ENCODE measurements around the gene MPPED1. TPM values are rescaled to one million over a fixed set of nuclear protein-coding genes. Genes with fewer than 3 reads are reported as not detected.

MPPED1 gene
- total RNA-seq, 1 donor from 2014 or later, result 0.18 TPM

DNA sequence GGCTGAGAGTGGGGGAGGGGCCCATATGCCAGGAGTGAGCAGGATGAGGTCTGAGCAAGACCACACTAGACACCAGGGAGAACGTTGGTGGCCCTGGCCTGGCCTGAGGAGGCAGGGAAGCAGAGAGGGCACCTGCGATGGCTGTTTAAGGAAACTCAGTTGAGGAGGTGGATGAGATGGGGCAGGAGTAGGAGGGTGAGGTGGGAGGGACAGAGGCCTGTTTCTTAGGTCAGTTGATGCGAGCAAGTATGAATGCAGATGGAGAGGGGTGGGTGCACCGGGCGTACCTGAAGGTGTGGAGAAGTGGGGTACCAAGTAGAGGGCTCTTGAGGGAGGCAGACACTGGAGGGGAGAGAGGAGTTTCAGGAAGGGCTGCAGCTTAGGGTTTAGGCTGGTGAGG is 10.6 kb upstream of the MPPED1 start:
- H3K27me3 Mint-ChIP-seq (ENCODE audit: unreplicated experiment), result peaks cover 8% of the 10 kb centered on the region
- TF ChIP-seq, protein P1, sequence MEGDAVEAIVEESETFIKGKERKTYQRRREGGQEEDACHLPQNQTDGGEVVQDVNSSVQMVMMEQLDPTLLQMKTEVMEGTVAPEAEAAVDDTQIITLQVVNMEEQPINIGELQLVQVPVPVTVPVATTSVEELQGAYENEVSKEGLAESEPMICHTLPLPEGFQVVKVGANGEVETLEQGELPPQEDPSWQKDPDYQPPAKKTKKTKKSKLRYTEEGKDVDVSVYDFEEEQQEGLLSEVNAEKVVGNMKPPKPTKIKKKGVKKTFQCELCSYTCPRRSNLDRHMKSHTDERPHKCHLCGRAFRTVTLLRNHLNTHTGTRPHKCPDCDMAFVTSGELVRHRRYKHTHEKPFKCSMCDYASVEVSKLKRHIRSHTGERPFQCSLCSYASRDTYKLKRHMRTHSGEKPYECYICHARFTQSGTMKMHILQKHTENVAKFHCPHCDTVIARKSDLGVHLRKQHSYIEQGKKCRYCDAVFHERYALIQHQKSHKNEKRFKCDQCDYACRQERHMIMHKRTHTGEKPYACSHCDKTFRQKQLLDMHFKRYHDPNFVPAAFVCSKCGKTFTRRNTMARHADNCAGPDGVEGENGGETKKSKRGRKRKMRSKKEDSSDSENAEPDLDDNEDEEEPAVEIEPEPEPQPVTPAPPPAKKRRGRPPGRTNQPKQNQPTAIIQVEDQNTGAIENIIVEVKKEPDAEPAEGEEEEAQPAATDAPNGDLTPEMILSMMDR (IDR thresholded peaks at IDR 0.05; ENCODE audit: unreplicated experiment), result no peak
- H3K4me1 Mint-ChIP-seq (ENCODE audit: unreplicated experiment), result peaks cover 5% of the 10 kb centered on the region
- no peaks in the 10 kb centered on the region for H3K9me3 Mint-ChIP-seq (ENCODE audit: unreplicated experiment)
- no peak overlapping the region for H3K27ac Mint-ChIP-seq (ENCODE audit: unreplicated experiment)
- no peak overlapping the region for H3K4me3 Mint-ChIP-seq (ENCODE audit: unreplicated experiment)
- DNase-seq (ENCODE audit: low spot score), result no peak
- H3K36me3 Mint-ChIP-seq (ENCODE audit: low read depth, unreplicated experiment), result no peaks in the 10 kb centered on the region

DNA sequence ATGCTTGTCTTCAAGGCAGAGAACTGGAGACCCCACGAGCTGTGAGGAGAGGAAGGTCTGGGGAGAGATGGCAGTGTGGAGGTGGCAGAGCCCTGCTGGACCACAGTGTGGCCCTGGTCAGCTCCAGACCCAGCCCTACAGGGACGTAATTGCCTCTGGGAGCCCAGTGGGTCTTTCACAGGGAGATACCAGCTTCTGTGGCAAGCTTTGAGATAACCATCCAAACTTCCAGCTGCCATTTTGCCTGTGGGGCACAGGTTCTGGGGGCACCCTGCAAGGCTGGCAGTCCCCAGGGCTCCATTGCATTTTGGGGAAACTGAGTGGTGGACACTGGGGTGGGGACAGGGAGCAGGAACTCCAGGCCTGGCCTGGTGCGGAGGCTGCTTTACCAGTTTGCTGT is 10.2 kb upstream of the MPPED1 start:
- Mint-ChIP-seq H3K9me3 (ENCODE audit: unreplicated experiment) (no peaks in the 10 kb centered on the region), H3K4me3 (ENCODE audit: unreplicated experiment) (no peak overlapping the region), H3K27me3 (ENCODE audit: unreplicated experiment) (peaks cover 10% of the 10 kb centered on the region), H3K27ac (ENCODE audit: unreplicated experiment) (no peak overlapping the region), H3K36me3 (ENCODE audit: low read depth, unreplicated experiment) (no peaks in the 10 kb centered on the region), H3K4me1 (ENCODE audit: unreplicated experiment) (peaks cover 5% of the 10 kb centered on the region)
- TF ChIP-seq, protein P1 (IDR thresholded peaks at IDR 0.05; ENCODE audit: unreplicated experiment), result no peak
- no peak for DNase-seq (ENCODE audit: low spot score)

DNA sequence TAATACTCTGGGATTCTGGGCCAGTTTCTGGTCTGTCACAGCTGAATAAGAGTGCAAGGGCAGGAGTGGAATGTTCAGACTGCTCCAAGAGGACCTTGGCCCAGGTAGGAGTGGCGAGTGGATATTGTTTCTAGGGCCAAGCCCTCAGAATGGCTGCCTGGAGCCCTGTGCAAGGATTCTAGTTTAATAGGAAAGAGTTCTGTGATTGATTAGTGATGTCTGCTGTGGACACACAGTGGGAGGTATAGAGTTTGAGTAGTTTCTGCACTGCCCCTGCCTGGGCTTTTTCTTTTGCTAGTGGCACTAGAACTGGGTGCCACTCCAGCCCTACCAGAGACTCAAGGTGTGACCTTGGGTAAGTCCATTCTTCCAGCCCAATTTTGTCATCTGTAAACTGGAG is 9.7 kb upstream of the MPPED1 start:
- no peak for DNase-seq (ENCODE audit: low spot score)
- TF ChIP-seq, protein P1 (IDR thresholded peaks at IDR 0.05; ENCODE audit: unreplicated experiment), result no peak
- Mint-ChIP-seq H3K27ac (ENCODE audit: unreplicated experiment) (no peak overlapping the region), H3K9me3 (ENCODE audit: unreplicated experiment) (no peaks in the 10 kb centered on the region), H3K4me1 (ENCODE audit: unreplicated experiment) (peaks cover 5% of the 10 kb centered on the region), H3K4me3 (ENCODE audit: unreplicated experiment) (no peak overlapping the region), H3K36me3 (ENCODE audit: low read depth, unreplicated experiment) (no peaks in the 10 kb centered on the region), H3K27me3 (ENCODE audit: unreplicated experiment) (peaks cover 10% of the 10 kb centered on the region)

DNA sequence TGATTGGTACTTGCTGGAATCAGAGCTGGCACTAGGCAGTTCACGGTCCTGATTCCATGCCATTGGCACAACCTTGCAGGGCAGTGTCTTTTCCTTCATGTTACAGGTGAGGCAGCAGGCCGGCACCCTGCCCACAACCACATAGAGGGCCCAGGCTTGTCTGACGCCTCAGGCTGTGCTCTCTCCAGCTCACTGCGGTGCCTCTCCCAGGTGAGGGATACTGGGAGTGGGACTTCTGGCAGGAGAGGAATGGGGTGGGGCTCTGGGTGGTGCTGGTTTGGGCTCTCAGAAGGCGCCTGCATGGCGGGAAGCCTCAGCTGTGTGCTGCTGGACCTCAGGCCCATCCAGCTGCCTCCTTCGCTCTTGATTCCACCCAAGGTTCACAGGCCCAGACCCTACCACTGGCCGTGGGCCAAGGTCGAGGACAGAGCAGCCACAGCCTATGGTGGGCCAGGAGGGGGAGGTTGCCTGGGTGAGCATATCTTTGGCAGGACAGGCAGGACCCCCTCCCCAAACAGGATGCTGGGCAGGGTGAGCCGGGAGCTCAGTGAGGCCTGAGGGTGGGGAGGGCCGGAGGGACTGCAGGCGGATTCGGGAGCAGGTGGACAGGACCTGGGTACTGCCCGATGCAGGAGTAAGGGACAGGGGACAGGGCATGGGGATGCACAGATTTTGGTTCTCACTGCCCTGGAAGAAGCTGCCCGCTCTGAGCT is 7.0 kb upstream of the MPPED1 start:
- peaks cover 4% of the 10 kb centered on the region for H3K27me3 Mint-ChIP-seq (ENCODE audit: unreplicated experiment)
- DNase-seq (ENCODE audit: low spot score), result no peak
- no peak overlapping the region for H3K27ac Mint-ChIP-seq (ENCODE audit: unreplicated experiment)
- TF ChIP-seq, protein P1 (IDR thresholded peaks at IDR 0.05; ENCODE audit: unreplicated experiment), result no peak
- H3K36me3 Mint-ChIP-seq (ENCODE audit: low read depth, unreplicated experiment), result no peaks in the 10 kb centered on the region
- H3K4me1 Mint-ChIP-seq (ENCODE audit: unreplicated experiment), result peaks cover 5% of the 10 kb centered on the region
- H3K4me3 Mint-ChIP-seq (ENCODE audit: unreplicated experiment), result no peak overlapping the region
- no peaks in the 10 kb centered on the region for H3K9me3 Mint-ChIP-seq (ENCODE audit: unreplicated experiment)

DNA sequence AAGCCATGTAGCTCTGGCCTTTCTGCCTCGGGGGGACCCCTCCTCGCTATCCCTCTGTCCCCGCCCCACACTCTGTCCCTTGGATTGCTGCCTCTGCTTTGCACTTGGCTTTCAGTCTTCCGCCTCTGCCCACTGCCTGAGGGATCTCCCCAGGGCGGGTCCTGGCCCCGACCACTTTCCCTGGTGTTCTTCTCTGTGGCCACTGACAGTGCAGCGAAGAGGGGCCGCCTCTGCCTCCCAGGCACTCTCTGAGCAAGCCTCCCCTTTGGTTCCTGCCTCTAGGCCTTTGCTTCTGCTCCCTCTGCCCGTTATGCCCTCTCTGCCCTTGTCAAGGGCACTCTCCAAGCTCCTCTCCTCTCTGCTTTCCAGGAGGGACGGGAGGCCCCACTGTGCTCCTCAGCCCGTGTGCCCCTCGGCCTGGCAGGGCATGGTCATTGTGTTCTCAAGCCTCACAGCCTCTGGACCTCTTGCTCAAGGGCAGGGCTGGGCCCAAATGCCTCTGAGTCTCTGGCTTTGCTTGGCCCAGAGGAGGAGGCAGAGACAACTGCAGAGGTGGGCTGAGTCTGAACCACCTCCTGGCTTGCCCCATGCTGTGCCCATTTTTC is 5.5 kb upstream of the MPPED1 start:
- Mint-ChIP-seq H3K4me1 (ENCODE audit: unreplicated experiment) (peaks cover 5% of the 10 kb centered on the region), H3K36me3 (ENCODE audit: low read depth, unreplicated experiment) (no peaks in the 10 kb centered on the region), H3K27ac (ENCODE audit: unreplicated experiment) (no peak overlapping the region), H3K4me3 (ENCODE audit: unreplicated experiment) (no peak overlapping the region), H3K27me3 (ENCODE audit: unreplicated experiment) (peaks cover 12% of the 10 kb centered on the region), H3K9me3 (ENCODE audit: unreplicated experiment) (no peaks in the 10 kb centered on the region)
- DNase-seq (ENCODE audit: low spot score), result no peak
- TF ChIP-seq, protein P1 (IDR thresholded peaks at IDR 0.05; ENCODE audit: unreplicated experiment), result no peak

Measured in endothelial cell (in vitro differentiated cells).